Subcutaneous adipose tissue (tissue), 4 donors: Measurements from ENCODE around the gene SFPQ. TPM values are rescaled to one million over a fixed set of nuclear protein-coding genes. Genes with fewer than 3 reads are reported as not detected.

ENCODE experiments used
- CTCF ChIP-seq: fragments of 450-650 bp; IDR thresholded peaks from one replicate; pipeline ENCODE4 v1.5.1; 2016; ENCODE audit warnings: low read depth, mild to moderate bottlenecking, control low read depth, antibody characterized with exemption, moderate library complexity
- small RNA-seq: library from RNA; depleted of rRNA; stranded (forward); fragments of <200 nt; gene quantifications from one replicate; pipeline ENCODE3, GENCODE V24; 2016
- total RNA-seq, 4 donors: library from RNA; depleted of rRNA; stranded (reverse); fragments of >200 nt; gene quantifications; one replicate each; pipeline ENCODE4 v1.1.0, GENCODE V29; 2016

The SFPQ gene
- total RNA-seq, 4 donors from 2014 or later = 163 to 267 (median 218) TPM

GRCh38 chr1:35151220-35151619 lies 41.7 kb downstream of the SFPQ start:
- no peak for TF ChIP-seq CTCF

- TF ChIP-seq CTCF = no peak
These were observed 49.0 kb downstream of the SFPQ start for GRCh38 chr1:35143737-35144508.

- no peak for TF ChIP-seq CTCF
These were observed 56.2 kb downstream of the SFPQ start for GRCh38 chr1:35136780-35137179.

Small RNA genes lying within 50 kb of the gene (small RNA-seq; reads per million reads assigned to genes)
- gene RF00019 = 0.49 reads per million

Other genes with a start within 250 kb of the SFPQ start
- 10 to 100 TPM; 44.3 to 67.5 (median 55.2) TPM for gene TMEM35B, start 207.8 kb downstream of the SFPQ start, total RNA-seq
- 10 to 100 TPM; 16.2 to 27.5 (median 20.5) TPM for gene ZMYM6, start 161.2 kb downstream of the SFPQ start, total RNA-seq
- gene ZMYM1, start 113.8 kb downstream of the SFPQ start, total RNA-seq = 10 to 100 TPM; 13.9 to 18.1 (median 14.7) TPM
- 10 to 100 TPM; 34.9 to 41.0 (median 39.5) TPM for gene ZMYM4, start 75.6 kb upstream of the SFPQ start, total RNA-seq